Ovary (tissue), 3 donors: ENCODE data around the gene CMTM4.

Experiments
- CTCF ChIP-seq, 3 donors: fragments of 450-650 bp in 2 of 3; fragments of 200-600 bp in 1 of 3; IDR thresholded peaks; one replicate each; pipeline versions ENCODE4 v1.5.1 to v1.8.0; 2016 to 2022; ENCODE audit warnings: antibody characterized with exemption in 3 of 3, mild to moderate bottlenecking in 1 of 3
- POLR2A ChIP-seq: fragments of 450-650 bp; IDR thresholded peaks from one replicate; pipeline ENCODE4 v1.6.1; 2017; ENCODE audit warnings: antibody characterized with exemption, mild to moderate bottlenecking, moderate library complexity
- donor health status: DM: no; HTN: no; CAD: no.

GRCh38 chr16:66731101-66731500, 34.6 kb upstream of the CMTM4 start:
- TF ChIP-seq CTCF (IDR thresholded peaks at IDR 0.05) (no peak), POLR2A (no peak)
